Measurements from ENCODE around the gene C1orf21.

Gene C1orf21

DNA sequence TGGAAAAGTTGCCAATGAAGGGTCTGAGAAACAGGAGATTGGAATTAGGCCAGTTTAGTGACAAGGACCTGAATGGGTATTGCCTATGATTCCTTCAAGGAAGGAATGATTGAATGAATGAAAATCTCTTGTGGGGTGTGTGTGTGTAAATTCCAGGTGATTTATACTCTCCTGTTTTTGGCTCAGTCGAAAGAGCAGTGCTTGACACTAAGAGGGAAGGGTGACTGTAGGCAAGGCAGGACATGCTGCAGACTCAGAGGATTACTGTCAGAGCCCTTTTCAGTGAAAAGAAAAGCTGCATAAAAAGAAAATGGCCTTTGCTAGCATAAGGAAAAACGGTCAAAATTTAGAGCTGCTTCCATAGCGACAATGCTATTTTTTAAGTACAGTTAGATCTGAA, 30.1 kb downstream of the C1orf21 start:
- TF ChIP-seq OSR1 (CRISPR knock-in tag; IDR thresholded peaks at IDR 0.05) (no peak), TOX (CRISPR knock-in tag; IDR thresholded peaks at IDR 0.05; ENCODE audit: borderline replicate concordance) (no peak), ZNF8 (CRISPR knock-in tag; IDR thresholded peaks at IDR 0.05) (no peak), BACH2 (CRISPR knock-in tag; IDR thresholded peaks at IDR 0.05; ENCODE audit: borderline replicate concordance) (no peak), PATZ1 (CRISPR knock-in tag; IDR thresholded peaks at IDR 0.05; ENCODE audit: borderline replicate concordance) (no peak), ZNF565 (CRISPR knock-in tag; conservative IDR thresholded peaks at IDR 0.05; ENCODE audit: low read depth) (no peak), GLIS3 (CRISPR knock-in tag; IDR thresholded peaks at IDR 0.05) (no peak), ARNTL (CRISPR knock-in tag; IDR thresholded peaks at IDR 0.05; ENCODE audit: borderline replicate concordance, low read depth) (no peak), ZFP30 (CRISPR knock-in tag; IDR thresholded peaks at IDR 0.05) (no peak), CSDC2 (CRISPR knock-in tag; IDR thresholded peaks at IDR 0.05) (no peak), ESRRG (CRISPR knock-in tag; IDR thresholded peaks at IDR 0.05) (no peak), RARB (CRISPR knock-in tag; IDR thresholded peaks at IDR 0.05) (no peak), TCF4 (CRISPR knock-in tag; IDR thresholded peaks at IDR 0.05; ENCODE audit: borderline replicate concordance) (no peak), PPARA (CRISPR knock-in tag; IDR thresholded peaks at IDR 0.05; ENCODE audit: borderline replicate concordance) (no peak), ZNF70 (CRISPR knock-in tag; IDR thresholded peaks at IDR 0.05) (no peak)
- TF ChIP-seq, protein P1, sequence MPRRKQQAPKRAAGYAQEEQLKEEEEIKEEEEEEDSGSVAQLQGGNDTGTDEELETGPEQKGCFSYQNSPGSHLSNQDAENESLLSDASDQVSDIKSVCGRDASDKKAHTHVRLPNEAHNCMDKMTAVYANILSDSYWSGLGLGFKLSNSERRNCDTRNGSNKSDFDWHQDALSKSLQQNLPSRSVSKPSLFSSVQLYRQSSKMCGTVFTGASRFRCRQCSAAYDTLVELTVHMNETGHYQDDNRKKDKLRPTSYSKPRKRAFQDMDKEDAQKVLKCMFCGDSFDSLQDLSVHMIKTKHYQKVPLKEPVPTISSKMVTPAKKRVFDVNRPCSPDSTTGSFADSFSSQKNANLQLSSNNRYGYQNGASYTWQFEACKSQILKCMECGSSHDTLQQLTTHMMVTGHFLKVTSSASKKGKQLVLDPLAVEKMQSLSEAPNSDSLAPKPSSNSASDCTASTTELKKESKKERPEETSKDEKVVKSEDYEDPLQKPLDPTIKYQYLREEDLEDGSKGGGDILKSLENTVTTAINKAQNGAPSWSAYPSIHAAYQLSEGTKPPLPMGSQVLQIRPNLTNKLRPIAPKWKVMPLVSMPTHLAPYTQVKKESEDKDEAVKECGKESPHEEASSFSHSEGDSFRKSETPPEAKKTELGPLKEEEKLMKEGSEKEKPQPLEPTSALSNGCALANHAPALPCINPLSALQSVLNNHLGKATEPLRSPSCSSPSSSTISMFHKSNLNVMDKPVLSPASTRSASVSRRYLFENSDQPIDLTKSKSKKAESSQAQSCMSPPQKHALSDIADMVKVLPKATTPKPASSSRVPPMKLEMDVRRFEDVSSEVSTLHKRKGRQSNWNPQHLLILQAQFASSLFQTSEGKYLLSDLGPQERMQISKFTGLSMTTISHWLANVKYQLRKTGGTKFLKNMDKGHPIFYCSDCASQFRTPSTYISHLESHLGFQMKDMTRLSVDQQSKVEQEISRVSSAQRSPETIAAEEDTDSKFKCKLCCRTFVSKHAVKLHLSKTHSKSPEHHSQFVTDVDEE (CRISPR knock-in tag; IDR thresholded peaks at IDR 0.05), result no peak
- TF ChIP-seq, protein P2, sequence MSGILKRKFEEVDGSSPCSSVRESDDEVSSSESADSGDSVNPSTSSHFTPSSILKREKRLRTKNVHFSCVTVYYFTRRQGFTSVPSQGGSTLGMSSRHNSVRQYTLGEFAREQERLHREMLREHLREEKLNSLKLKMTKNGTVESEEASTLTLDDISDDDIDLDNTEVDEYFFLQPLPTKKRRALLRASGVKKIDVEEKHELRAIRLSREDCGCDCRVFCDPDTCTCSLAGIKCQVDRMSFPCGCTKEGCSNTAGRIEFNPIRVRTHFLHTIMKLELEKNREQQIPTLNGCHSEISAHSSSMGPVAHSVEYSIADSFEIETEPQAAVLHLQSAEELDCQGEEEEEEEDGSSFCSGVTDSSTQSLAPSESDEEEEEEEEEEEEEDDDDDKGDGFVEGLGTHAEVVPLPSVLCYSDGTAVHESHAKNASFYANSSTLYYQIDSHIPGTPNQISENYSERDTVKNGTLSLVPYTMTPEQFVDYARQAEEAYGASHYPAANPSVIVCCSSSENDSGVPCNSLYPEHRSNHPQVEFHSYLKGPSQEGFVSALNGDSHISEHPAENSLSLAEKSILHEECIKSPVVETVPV (CRISPR knock-in tag; IDR thresholded peaks at IDR 0.05), result no peak
- no peak for ATAC-seq

- ATAC-seq, result no peak
- TF ChIP-seq GLIS3 (CRISPR knock-in tag; IDR thresholded peaks at IDR 0.05) (no peak), ZNF565 (CRISPR knock-in tag; conservative IDR thresholded peaks at IDR 0.05; ENCODE audit: low read depth) (no peak), CREB5 (CRISPR knock-in tag; IDR thresholded peaks at IDR 0.05; ENCODE audit: low read depth) (no peak), ZNF8 (CRISPR knock-in tag; IDR thresholded peaks at IDR 0.05) (no peak), BACH2 (CRISPR knock-in tag; IDR thresholded peaks at IDR 0.05; ENCODE audit: borderline replicate concordance) (no peak), SNAI2 (CRISPR knock-in tag; IDR thresholded peaks at IDR 0.05) (no peak), ZC3H10 (CRISPR knock-in tag; IDR thresholded peaks at IDR 0.05) (no peak), ARNTL (CRISPR knock-in tag; IDR thresholded peaks at IDR 0.05; ENCODE audit: borderline replicate concordance, low read depth) (no peak), TOX (CRISPR knock-in tag; IDR thresholded peaks at IDR 0.05; ENCODE audit: borderline replicate concordance) (no peak), PPARA (CRISPR knock-in tag; IDR thresholded peaks at IDR 0.05; ENCODE audit: borderline replicate concordance) (no peak), RARB (CRISPR knock-in tag; IDR thresholded peaks at IDR 0.05) (no peak), ZNF70 (CRISPR knock-in tag; IDR thresholded peaks at IDR 0.05) (no peak)
- TF ChIP-seq, protein P2 (CRISPR knock-in tag; IDR thresholded peaks at IDR 0.05), result no peak
- TF ChIP-seq, protein P3, sequence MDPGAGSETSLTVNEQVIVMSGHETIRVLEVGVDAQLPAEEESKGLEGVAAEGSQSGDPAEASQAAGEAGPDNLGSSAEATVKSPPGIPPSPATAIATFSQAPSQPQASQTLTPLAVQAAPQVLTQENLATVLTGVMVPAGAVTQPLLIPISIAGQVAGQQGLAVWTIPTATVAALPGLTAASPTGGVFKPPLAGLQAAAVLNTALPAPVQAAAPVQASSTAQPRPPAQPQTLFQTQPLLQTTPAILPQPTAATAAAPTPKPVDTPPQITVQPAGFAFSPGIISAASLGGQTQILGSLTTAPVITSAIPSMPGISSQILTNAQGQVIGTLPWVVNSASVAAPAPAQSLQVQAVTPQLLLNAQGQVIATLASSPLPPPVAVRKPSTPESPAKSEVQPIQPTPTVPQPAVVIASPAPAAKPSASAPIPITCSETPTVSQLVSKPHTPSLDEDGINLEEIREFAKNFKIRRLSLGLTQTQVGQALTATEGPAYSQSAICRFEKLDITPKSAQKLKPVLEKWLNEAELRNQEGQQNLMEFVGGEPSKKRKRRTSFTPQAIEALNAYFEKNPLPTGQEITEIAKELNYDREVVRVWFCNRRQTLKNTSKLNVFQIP (CRISPR knock-in tag; IDR thresholded peaks at IDR 0.05; ENCODE audit: borderline replicate concordance, low read depth), result no peak
Observed at GRCh38 chr1:184417916-184418315, 31.1 kb downstream of the C1orf21 start.
